SU-DHL-6 (cell line): Measurements from ENCODE around the gene PPIP5K2.
"Not testable (repeated sequence)": the region's sequence is repeated elsewhere in the genome, so short reads cannot be mapped to it uniquely, and the experiment has no call there.

Source experiments
- H2AFZ ChIP-seq: fragments of 200-600 bp; sonication (generic); 2 replicates; pipeline ENCODE4 v1.6.1; 2014; ENCODE audit warnings: low read depth, mild to moderate bottlenecking, moderate library complexity, mixed read lengths, antibody characterized with exemption, low read length; ENCODE audit not compliant: severe bottlenecking
- H3F3A ChIP-seq: fragments of 200-600 bp; shearing (Covaris generic); 2 replicates; pipeline ENCODE4 v1.6.0; 2016; ENCODE audit warnings: antibody characterized with exemption, mild to moderate bottlenecking; ENCODE audit not compliant: insufficient read depth
- H3K27ac ChIP-seq: fragments of 200-600 bp; sonication (generic); 2 replicates; pipeline ENCODE4 v1.5.1; 2016; ENCODE audit warnings: low read depth, mild to moderate bottlenecking, low read length, moderate library complexity, mixed read lengths
- H3K27me3 ChIP-seq: fragments of 200-600 bp; sonication (generic), shearing (Covaris generic); 2 replicates; pipeline ENCODE4 v1.6.0; 2014; ENCODE audit warnings: mild to moderate bottlenecking, low read length
- H3K36me3 ChIP-seq: fragments of 200-600 bp; sonication (generic); 2 replicates; pipeline ENCODE4 v1.6.1; 2014; ENCODE audit warnings: mild to moderate bottlenecking, low read length, mixed read lengths
- H3K4me2 ChIP-seq: fragments of 300-600, 200-600 bp; shearing (Covaris generic), sonication (generic); 2 replicates; pipeline ENCODE4 v1.6.0; 2014; ENCODE audit warnings: low read length, low read depth, mild to moderate bottlenecking; ENCODE audit not compliant: poor library complexity, severe bottlenecking
- H3K4me3 ChIP-seq: fragments of 200-600 bp; sonication (generic); 2 replicates; pipeline ENCODE4 v1.5.1; 2014; ENCODE audit warnings: antibody characterized with exemption, low read length, mild to moderate bottlenecking, mixed read lengths; ENCODE audit not compliant: insufficient read depth, poor library complexity, severe bottlenecking
- H3K79me2 ChIP-seq: fragments of 200-600 bp; sonication (generic); 2 replicates; pipeline ENCODE4 v1.6.1; 2014; ENCODE audit warnings: mild to moderate bottlenecking, low read length, moderate library complexity; ENCODE audit not compliant: insufficient read depth
- H3K9ac ChIP-seq: fragments of 200-600 bp; sonication (generic); 2 replicates; pipeline ENCODE4 v1.7.0; 2014; ENCODE audit warnings: mild to moderate bottlenecking, low read length
- H3K9me2 ChIP-seq: fragments of 200-600 bp; sonication (generic); replicated peaks from 2 replicates; pipeline ENCODE4 v1.6.1; 2014; ENCODE audit warnings: low read length; ENCODE audit not compliant: insufficient read depth
- H3K9me3 ChIP-seq: fragments of 200-600 bp; sonication (generic); 2 replicates; pipeline ENCODE4 v1.6.1; 2014; ENCODE audit warnings: low read length, mixed read lengths; ENCODE audit not compliant: insufficient read depth
- H4K20me1 ChIP-seq: fragments of 200-600 bp; sonication (generic); 2 replicates; pipeline ENCODE4 v1.6.1; 2014; ENCODE audit warnings: low read depth, mild to moderate bottlenecking, antibody characterized with exemption, low read length, moderate library complexity, mixed read lengths
- EZH2phosphoT487 ChIP-seq: fragments of 200-600 bp; sonication (generic), shearing (Covaris generic); conservative IDR thresholded peaks from 2 replicates; pipeline ENCODE4 v1.6.1; 2018; ENCODE audit warnings: mild to moderate bottlenecking, antibody characterized with exemption, low read length, moderate library complexity, mixed read lengths
- TF ChIP-seq, protein P1 (sequence below): fragments of 200-600 bp; sonication (generic); IDR thresholded peaks from one replicate; pipeline ENCODE4 v1.5.1; 2017; ENCODE audit warnings: antibody characterized with exemption, mild to moderate bottlenecking, low read length, moderate library complexity; ENCODE audit not compliant: insufficient read depth, poor library complexity, severe bottlenecking

PPIP5K2 gene

DNA sequence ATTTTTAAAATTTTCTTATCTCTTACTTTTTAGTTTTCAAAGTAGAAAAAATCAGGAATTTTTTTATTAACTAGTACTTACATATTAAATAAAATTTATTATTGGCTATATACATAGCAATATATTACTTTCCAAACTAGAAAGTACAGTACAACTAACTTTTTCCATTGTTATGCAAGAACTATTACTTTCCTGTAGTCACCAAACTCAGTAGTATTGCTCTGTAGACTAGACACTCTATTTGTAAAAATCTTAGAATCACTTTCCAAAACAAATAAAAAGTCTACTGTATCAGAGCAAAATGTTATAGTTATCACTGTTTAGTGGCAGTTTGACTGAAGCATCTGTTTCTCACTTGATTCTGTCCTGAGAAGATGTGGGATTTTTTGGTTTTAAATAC lies 83.1 kb downstream of the PPIP5K2 start:
- Histone ChIP-seq H3K36me3 (peaks cover 37% of the 10 kb centered on the region; the same call in 1 of the 2 replicates), H3K9me2 (no peaks in the 10 kb centered on the region), H3K9me3 (no peaks in the 10 kb centered on the region), H2AFZ (no peak overlapping the region), H3K27me3 (no peaks in the 10 kb centered on the region), H3K4me3 (no peak overlapping the region), H3K4me2 (no peak overlapping the region), H3K27ac (no peak overlapping the region), H4K20me1 (0 out of 2 replicates have a peak, but pooled peaks cover 11% of the 10 kb centered on the region), H3F3A (no peaks in the 10 kb centered on the region), H3K9ac (no peak overlapping the region), H3K79me2 (no peaks in the 10 kb centered on the region)
- TF ChIP-seq EZH2phosphoT487, result no peak
- TF ChIP-seq, protein P1, sequence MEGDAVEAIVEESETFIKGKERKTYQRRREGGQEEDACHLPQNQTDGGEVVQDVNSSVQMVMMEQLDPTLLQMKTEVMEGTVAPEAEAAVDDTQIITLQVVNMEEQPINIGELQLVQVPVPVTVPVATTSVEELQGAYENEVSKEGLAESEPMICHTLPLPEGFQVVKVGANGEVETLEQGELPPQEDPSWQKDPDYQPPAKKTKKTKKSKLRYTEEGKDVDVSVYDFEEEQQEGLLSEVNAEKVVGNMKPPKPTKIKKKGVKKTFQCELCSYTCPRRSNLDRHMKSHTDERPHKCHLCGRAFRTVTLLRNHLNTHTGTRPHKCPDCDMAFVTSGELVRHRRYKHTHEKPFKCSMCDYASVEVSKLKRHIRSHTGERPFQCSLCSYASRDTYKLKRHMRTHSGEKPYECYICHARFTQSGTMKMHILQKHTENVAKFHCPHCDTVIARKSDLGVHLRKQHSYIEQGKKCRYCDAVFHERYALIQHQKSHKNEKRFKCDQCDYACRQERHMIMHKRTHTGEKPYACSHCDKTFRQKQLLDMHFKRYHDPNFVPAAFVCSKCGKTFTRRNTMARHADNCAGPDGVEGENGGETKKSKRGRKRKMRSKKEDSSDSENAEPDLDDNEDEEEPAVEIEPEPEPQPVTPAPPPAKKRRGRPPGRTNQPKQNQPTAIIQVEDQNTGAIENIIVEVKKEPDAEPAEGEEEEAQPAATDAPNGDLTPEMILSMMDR, result no peak

DNA sequence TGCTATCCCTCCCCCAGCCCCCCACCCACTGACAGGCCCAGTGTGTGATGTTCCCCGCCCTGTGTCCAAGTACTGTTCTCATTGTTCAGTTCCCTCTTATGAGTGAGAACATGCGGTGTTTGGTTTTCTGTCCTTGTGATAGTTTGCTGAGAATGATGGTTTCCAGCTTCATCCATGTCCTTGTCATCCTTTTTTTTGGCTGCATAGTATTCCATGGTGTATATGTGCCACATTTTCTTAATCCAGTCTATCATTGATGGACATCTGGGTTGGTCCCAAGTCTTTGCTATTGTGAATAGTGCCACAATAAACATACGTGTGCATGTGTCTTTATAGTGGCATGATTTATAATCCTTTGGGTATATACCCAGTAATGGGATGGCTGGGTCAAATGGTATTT lies 84.9 kb downstream of the PPIP5K2 start:
- H3K4me3 ChIP-seq, H3K9ac ChIP-seq, H2AFZ ChIP-seq, H3K79me2 ChIP-seq, H3K4me2 ChIP-seq, H3K9me2 ChIP-seq, H3F3A ChIP-seq, H4K20me1 ChIP-seq, H3K9me3 ChIP-seq, H3K27me3 ChIP-seq, H3K27ac ChIP-seq: not testable (repeated sequence)
- H3K36me3 ChIP-seq, result peaks cover 24% of the 10 kb centered on the region; the same call in 1 of the 2 replicates

DNA sequence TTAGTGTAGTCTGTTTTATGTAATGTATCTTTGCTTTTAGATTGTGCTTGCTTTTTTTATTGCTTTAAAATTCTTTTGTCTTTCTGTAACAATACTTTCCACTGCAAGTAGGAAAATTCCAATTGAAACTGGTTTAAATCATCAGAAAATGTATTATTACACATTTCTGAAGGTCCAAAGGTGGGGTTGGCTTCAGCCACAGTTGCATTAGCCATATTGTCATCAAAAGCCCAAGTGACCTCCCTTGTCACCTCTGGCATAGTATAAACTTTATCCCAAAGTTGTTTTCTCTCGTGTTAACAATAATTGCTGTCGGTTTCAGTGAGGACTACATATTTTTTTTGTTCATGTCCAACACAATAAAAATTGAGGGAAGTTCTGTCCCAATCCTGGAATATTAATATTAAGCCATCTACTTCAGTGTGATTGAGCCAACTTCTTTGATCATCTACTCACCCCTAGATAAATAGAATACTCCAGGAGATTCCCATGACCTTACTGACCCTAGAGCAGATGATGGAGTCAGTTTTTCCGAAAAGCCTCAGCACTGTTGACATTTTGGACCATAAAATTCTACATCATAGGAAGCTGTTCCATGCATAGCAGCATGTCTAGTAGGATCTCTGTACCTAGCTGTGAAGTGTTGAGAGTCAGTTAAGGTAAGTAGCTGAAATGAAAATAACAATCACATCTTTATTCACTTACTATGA lies 86.0 kb downstream of the PPIP5K2 start:
- no peaks in the 10 kb centered on the region for H3K9me2 ChIP-seq
- no peak for TF ChIP-seq EZH2phosphoT487
- TF ChIP-seq, protein P1, result no peak
- H3K4me2 ChIP-seq, result no peak overlapping the region
- H3K27ac ChIP-seq, result no peak overlapping the region
- H3K4me3 ChIP-seq, result no peak overlapping the region
- H4K20me1 ChIP-seq, result no peaks in the 10 kb centered on the region
- no peaks in the 10 kb centered on the region for H3F3A ChIP-seq
- H2AFZ ChIP-seq, result no peak overlapping the region
- H3K79me2 ChIP-seq, result no peaks in the 10 kb centered on the region
- H3K27me3 ChIP-seq, result no peaks in the 10 kb centered on the region
- H3K9me3 ChIP-seq, result no peaks in the 10 kb centered on the region
- no peak overlapping the region for H3K9ac ChIP-seq
- peaks cover 26% of the 10 kb centered on the region; the same call in 1 of the 2 replicates for H3K36me3 ChIP-seq

DNA sequence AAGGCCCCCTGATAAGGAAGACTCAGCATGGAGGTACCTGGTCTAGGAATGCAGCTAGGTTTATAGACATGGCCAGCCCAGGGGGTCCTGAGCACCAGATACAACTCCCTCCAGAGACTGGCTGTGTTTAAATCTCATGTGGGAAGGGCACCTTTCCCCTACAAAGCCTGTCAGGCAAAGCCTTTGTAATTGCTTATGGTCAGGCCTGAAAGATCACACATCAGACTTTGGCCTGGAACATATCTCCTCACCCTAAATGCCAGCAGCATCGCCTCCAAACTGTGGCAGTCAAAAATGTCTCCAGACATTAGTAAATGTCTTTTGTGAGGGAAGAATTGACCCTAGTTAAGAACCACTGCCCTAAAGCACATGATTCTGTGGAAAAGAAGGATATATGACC lies 86.9 kb downstream of the PPIP5K2 start:
- no peaks in the 10 kb centered on the region for H3K79me2 ChIP-seq
- no peak overlapping the region for H3K27ac ChIP-seq
- no peak overlapping the region for H3K4me2 ChIP-seq
- no peaks in the 10 kb centered on the region for H3K9me3 ChIP-seq
- no peak overlapping the region for H3K9ac ChIP-seq
- no peaks in the 10 kb centered on the region for H3K9me2 ChIP-seq
- peaks cover 22% of the 10 kb centered on the region; the same call in 1 of the 2 replicates for H3K36me3 ChIP-seq
- no peaks in the 10 kb centered on the region for H3K27me3 ChIP-seq
- TF ChIP-seq, protein P1, result no peak
- TF ChIP-seq EZH2phosphoT487, result no peak
- no peak overlapping the region for H3K4me3 ChIP-seq
- no peaks in the 10 kb centered on the region for H4K20me1 ChIP-seq
- no peaks in the 10 kb centered on the region for H3F3A ChIP-seq
- H2AFZ ChIP-seq, result no peak overlapping the region
